ENCODE data around the gene MCRIP2. TPM values are rescaled to one million over a fixed set of nuclear protein-coding genes. Genes with fewer than 3 reads are reported as not detected.

Gene MCRIP2
- total and polyA plus RNA-seq, 4 donors, result 16.3 to 97.3 (median 61.4) TPM

- TF ChIP-seq REST (IDR thresholded peaks at IDR 0.05) (no peak), SP1 (IDR thresholded peaks at IDR 0.05) (no peak), JUND (IDR thresholded peaks at IDR 0.05) (no peak), FOXA2 (IDR thresholded peaks at IDR 0.05) (no peak), EGR1 (IDR thresholded peaks at IDR 0.05; ENCODE audit: low read depth in 2 of 2) (no peak), ATF3 (IDR thresholded peaks at IDR 0.05) (no peak)
Observed at GRCh38 chr16:681746-682427, 40.3 kb downstream of the MCRIP2 start (continued).

GRCh38 chr16:682493-683395 lies 41.1 kb downstream of the MCRIP2 start:
- peak overlapping the region in 2 of 3 donors; percentile 57 to 85 for H3K4me3 ChIP-seq (ENCODE audit: low read depth in 1 of 3, low read length in 3 of 3)
- H3K27ac ChIP-seq (ENCODE audit: low read depth in 1 of 2, low read length in 2 of 2), result no peak overlapping the region
- no peaks in the 10 kb centered on the region for H3K27me3 ChIP-seq (ENCODE audit: control insufficient read depth in 4 of 4, insufficient read depth in 4 of 4, low read length in 3 of 4)
- no peak for DNase-seq (ENCODE audit: low spot score)
- H3K4me1 ChIP-seq (ENCODE audit: control insufficient read depth in 4 of 4, insufficient read depth in 4 of 4, low read length in 3 of 4), result peaks cover 25 to 57% (median 46%) of the 10 kb centered on the region in 4 donors
- no peak overlapping the region for H3K9ac ChIP-seq (ENCODE audit: low read depth in 1 of 2, low read length in 2 of 2)
- no peaks in the 10 kb centered on the region for H3K9me3 ChIP-seq (ENCODE audit: control insufficient read depth in 4 of 4, low read length in 3 of 4)
- TF ChIP-seq RAD21 (IDR thresholded peaks at IDR 0.05) (no peak), ATF3 (IDR thresholded peaks at IDR 0.05) (no peak), GABPA (IDR thresholded peaks at IDR 0.05 in 1 of 2, conservative IDR thresholded peaks at IDR 0.05 in 1 of 2) (no peak), RXRA (IDR thresholded peaks at IDR 0.05) (no peak), HNF4A (conservative IDR thresholded peaks at IDR 0.05) (no peak), REST (IDR thresholded peaks at IDR 0.05) (no peak), TAF1 (conservative IDR thresholded peaks at IDR 0.05) (no peak), EGR1 (IDR thresholded peaks at IDR 0.05; ENCODE audit: low read depth in 2 of 2) (no peak), CTCF (IDR thresholded peaks at IDR 0.05; ENCODE audit: low read depth, low read length, missing input control) (no peak), FOXA2 (IDR thresholded peaks at IDR 0.05) (no peak)
- H3K36me3 ChIP-seq (ENCODE audit: control insufficient read depth in 4 of 4, insufficient read depth in 3 of 4, low read depth in 1 of 4, low read length in 3 of 4), result peaks cover 8 to 21% (median 12%) of the 10 kb centered on the region in 4 donors
- 83% methylated on average over 36 of the region's 36 CpGs for WGBS
